ENCODE data around the gene GLG1. TPM values are rescaled to one million over a fixed set of nuclear protein-coding genes. Genes with fewer than 3 reads are reported as not detected.
A peak's percentile ranks its signal among the peaks of the same experiment; 100 is the strongest.
"Not testable (repeated sequence)": the region's sequence is repeated elsewhere in the genome, so short reads cannot be mapped to it uniquely, and the experiment has no call there.

GLG1 gene
- total RNA-seq, 1 donor from 2014 or later, result 276 TPM

DNA sequence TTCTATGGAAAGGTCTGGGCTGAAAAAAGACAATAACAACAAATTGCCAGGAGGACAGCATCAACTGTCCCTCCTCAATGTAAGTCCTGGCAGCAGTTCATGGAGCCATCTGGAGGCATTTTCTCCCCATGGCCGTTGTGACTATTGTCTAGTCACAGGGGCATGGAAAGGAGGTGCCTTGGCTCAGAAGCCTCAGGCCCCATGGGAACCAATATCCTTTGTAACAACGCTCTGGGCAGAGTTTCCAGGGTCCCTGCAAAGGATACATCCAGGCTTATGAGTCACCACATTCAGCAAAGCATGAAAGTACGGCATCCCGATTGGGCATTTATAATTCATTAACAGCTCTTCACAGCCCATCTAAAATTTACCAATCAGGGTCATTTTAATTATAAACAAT lies 85.2 kb downstream of the GLG1 start:
- Mint-ChIP-seq H3K27ac (ENCODE audit: unreplicated experiment) (peak overlapping the region; percentile 82), H3K27me3 (ENCODE audit: low read depth) (no peaks in the 10 kb centered on the region), H3K9me3 (ENCODE audit: low read depth) (no peaks in the 10 kb centered on the region), H3K4me3 (ENCODE audit: unreplicated experiment) (no peak overlapping the region), H3K36me3 (ENCODE audit: low read depth) (peaks cover 9% of the 10 kb centered on the region), H3K4me1 (ENCODE audit: low read depth) (peaks cover 33% of the 10 kb centered on the region)
- no peak for TF ChIP-seq CTCF (IDR thresholded peaks at IDR 0.05)
- DNase-seq (ENCODE audit: low spot score), result no peak

- H3K36me3 Mint-ChIP-seq (ENCODE audit: low read depth); DNase-seq (ENCODE audit: low spot score); H3K27ac Mint-ChIP-seq (ENCODE audit: unreplicated experiment); H3K27me3 Mint-ChIP-seq (ENCODE audit: low read depth); H3K4me3 Mint-ChIP-seq (ENCODE audit: unreplicated experiment); H3K9me3 Mint-ChIP-seq (ENCODE audit: low read depth): not testable (repeated sequence)
- H3K4me1 Mint-ChIP-seq (ENCODE audit: low read depth), result peaks cover 32% of the 10 kb centered on the region
Measured at GRCh38 chr16:74518934-74519333, 88.0 kb downstream of the GLG1 start.

GRCh38 chr16:74511961-74512360 lies 95.0 kb downstream of the GLG1 start:
- Mint-ChIP-seq H3K27ac (ENCODE audit: unreplicated experiment) (no peak overlapping the region), H3K27me3 (ENCODE audit: low read depth) (no peaks in the 10 kb centered on the region), H3K9me3 (ENCODE audit: low read depth) (peaks cover 4% of the 10 kb centered on the region), H3K36me3 (ENCODE audit: low read depth) (peaks cover 5% of the 10 kb centered on the region), H3K4me1 (ENCODE audit: low read depth) (peaks cover 29% of the 10 kb centered on the region), H3K4me3 (ENCODE audit: unreplicated experiment) (no peak overlapping the region)
- no peak for DNase-seq (ENCODE audit: low spot score)
- TF ChIP-seq CTCF (IDR thresholded peaks at IDR 0.05), result no peak

DNA sequence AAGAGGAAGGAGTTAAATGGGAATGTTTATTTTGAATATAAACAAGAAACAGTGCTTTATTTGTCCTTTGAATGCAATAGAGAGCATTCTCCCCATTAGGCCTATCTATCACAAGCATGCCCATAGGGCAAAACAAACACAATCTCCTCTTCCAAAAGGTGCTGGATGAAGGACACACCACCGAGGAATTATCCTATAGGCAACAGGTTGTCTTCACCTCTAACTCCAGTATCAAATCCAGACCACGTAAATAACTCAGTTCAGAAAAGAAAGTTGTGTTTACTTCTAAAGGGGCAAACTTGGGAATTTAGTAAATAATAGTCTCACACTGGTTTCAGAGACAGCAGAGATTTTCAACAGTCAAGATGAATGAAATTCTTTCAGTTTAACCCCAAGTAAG lies 101.9 kb downstream of the GLG1 start:
- Mint-ChIP-seq H3K4me3 (ENCODE audit: unreplicated experiment) (no peak overlapping the region), H3K4me1 (ENCODE audit: low read depth) (peaks cover 55% of the 10 kb centered on the region), H3K9me3 (ENCODE audit: low read depth) (no peaks in the 10 kb centered on the region), H3K27me3 (ENCODE audit: low read depth) (no peaks in the 10 kb centered on the region), H3K27ac (ENCODE audit: unreplicated experiment) (no peak overlapping the region), H3K36me3 (ENCODE audit: low read depth) (peaks cover 4% of the 10 kb centered on the region)
- no peak for TF ChIP-seq CTCF (IDR thresholded peaks at IDR 0.05)
- no peak for DNase-seq (ENCODE audit: low spot score)

DNA sequence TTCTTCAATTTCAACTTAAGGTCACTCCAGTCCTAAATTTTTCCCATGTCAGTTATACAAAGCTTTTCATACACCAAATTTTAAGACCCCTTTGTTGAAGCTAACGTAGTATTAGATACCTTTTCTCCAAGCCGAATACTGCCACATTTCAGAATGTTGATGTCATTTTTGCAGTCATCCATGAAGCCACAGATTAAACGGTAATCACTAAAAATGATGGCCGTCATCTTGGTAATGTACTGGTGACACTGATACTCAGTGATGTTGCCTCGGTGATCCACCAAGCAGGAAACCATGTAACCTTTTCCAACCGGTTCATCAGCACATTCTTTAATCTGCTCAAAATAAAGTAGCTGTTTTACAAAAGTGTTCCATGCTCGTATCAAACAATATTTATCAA lies 103.5 kb downstream of the GLG1 start:
- no peak for TF ChIP-seq CTCF (IDR thresholded peaks at IDR 0.05)
- Mint-ChIP-seq H3K36me3 (ENCODE audit: low read depth) (peaks cover 4% of the 10 kb centered on the region), H3K4me1 (ENCODE audit: low read depth) (peaks cover 50% of the 10 kb centered on the region), H3K9me3 (ENCODE audit: low read depth) (no peaks in the 10 kb centered on the region), H3K27me3 (ENCODE audit: low read depth) (no peaks in the 10 kb centered on the region), H3K27ac (ENCODE audit: unreplicated experiment) (no peak overlapping the region), H3K4me3 (ENCODE audit: unreplicated experiment) (no peak overlapping the region)
- DNase-seq (ENCODE audit: low spot score), result no peak
